HG02798 (cell line): ENCODE results near the gene PHLPP1.

Experiments used
- ATAC-seq: cut with Tn5 transposase; IDR thresholded peaks from one replicate; pipeline ENCODE4 v1.9.1; 2021; ENCODE audit warnings: mild to moderate bottlenecking; ENCODE audit not compliant: unreplicated experiment, poor library complexity

Gene PHLPP1

GRCh38 chr18:62967089-62967488 lies 251.7 kb downstream of the PHLPP1 start:
- ATAC-seq: no peak

DNA sequence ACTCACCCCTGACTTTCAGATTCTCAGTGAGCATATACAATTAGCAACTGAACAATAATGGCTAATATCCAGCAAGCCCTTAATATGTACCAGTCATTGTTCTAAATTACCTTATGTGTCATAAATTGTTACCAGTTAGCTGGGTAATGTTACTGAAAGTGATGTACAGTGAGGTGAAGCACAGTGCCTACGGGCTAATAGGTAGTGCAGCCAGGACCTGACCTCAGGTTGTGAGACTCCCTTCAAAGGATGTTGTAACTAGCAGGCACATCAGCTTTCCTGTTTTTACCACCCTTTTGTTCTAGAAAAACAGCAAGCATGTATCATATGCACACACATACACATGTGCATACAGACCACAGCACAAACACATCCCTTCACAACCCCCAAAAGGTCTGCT lies 258.3 kb downstream of the PHLPP1 start:
- ATAC-seq: no peak

GRCh38 chr18:62974388-62974787 lies 259.0 kb downstream of the PHLPP1 start:
- ATAC-seq: no peak

DNA sequence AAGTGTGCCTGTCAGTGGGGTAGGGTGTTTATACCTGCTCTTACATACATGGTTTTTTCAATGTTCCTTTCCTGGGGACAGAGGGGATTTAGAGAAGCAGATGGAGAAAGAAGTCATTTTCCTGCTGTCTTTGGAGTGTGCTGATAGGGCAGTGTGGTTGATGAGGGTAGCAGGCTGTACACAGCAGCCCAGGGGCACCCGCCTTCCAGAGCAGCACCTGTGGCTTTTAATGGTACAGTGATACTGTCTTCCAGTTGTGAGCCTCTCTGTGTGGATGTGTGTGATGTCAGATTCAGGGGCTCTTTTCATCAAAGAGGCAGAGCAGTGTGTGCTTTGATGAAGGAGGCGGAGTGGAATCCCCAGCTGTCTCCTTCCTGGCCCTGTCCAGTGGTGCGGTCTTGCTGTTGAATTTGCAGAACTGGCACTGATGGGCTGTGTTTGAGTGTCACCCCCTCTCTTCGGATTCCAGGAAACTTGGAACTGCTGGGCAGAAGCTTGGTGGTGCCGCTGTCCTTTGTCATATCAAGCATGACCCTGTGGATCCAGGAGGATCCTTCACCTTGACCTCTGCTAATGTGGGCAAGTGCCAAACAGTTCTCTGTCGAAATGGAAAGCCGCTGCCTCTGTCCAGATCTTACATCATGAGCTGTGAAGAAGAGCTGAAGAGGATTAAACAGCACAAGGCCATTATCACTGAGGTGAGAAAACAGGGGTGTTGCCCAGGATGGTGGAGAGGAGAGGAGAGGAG lies 259.8 kb downstream of the PHLPP1 start:
- ATAC-seq: no peak

- ATAC-seq: no peak
Observed at GRCh38 chr18:62975785-62976184, 260.4 kb downstream of the PHLPP1 start.

- ATAC-seq: no peak
Observed at GRCh38 chr18:62976227-62976626, 260.9 kb downstream of the PHLPP1 start.

DNA sequence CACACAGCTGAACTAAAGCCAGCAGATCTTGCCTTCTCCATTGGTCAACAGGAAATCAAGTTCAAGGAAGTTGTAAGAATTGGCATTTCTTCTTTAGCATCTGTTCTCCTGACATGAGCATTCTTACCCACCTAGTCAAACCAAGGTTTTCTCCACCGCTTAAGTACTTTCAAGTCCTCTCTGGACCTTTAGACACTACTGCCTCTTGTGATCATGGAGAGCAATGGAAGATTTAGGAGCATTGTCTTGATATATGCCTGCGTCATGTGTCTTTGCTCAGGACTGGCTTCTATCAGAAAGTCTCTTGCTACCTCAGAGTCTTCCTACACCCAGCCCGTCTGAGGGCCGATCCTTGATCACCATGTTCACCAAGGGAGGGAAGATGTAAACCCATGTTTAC lies 262.2 kb downstream of the PHLPP1 start:
- no peak for ATAC-seq

DNA sequence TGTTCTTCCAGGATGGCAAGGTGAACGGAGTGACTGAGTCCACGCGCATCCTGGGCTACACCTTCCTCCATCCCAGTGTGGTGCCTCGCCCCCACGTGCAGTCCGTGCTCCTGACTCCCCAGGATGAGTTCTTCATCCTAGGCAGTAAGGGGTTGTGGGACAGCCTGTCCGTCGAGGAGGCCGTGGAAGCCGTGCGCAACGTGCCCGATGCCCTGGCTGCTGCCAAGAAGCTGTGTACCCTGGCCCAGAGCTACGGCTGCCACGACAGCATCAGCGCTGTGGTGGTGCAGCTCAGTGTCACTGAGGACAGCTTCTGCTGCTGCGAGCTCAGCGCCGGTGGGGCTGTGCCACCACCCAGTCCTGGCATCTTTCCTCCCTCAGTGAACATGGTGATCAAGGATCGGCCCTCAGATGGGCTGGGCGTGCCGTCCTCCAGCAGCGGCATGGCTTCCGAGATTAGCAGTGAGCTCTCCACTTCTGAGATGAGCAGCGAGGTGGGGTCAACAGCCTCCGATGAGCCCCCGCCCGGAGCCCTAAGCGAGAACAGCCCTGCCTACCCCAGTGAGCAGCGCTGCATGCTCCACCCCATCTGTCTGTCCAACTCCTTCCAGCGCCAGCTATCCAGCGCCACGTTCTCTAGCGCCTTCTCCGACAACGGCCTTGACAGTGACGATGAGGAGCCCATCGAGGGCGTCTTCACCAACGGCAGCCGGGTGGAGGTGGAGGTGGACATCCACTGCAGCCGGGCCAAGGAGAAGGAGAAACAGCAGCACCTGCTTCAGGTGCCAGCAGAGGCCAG lies 263.1 kb downstream of the PHLPP1 start:
- no peak for ATAC-seq

GRCh38 chr18:62979176-62979575 lies 263.8 kb downstream of the PHLPP1 start:
- ATAC-seq: no peak

- ATAC-seq: no peak
Observed at GRCh38 chr18:62979900-62980299, 264.6 kb downstream of the PHLPP1 start.

GRCh38 chr18:62981566-62981965 lies 266.2 kb downstream of the PHLPP1 start:
- no peak for ATAC-seq

DNA sequence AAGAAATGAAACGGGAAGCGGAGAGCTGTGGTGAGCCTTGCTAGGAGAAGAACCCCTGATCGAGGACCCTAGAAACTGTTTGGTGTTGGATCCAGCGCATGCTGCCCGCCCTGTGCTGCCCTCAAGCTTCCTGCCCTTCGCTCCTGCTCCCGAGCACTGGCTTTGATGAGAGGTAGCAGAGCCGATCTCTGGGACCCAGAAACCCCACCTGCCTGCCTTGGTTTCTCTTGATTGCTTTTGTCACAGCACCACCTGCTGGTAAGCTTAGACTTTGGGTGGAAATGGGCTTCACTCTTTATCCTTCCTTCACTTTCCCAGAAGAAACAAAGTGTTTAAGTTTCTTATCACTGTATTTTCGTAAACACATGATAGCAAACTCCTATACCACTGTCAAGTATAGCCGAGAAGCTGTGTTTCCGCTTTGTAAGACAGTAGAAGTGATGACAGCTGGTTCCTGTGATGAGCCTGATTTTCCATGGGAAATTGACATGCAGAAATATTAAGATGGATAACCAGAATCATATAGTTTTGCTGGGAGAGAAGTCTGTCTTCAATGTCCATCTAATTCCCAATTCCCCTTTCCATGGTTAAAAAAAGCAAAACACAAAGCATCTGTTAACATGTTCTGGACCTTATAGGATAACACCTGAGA lies 267.4 kb downstream of the PHLPP1 start:
- ATAC-seq: peak; percentile 48

DNA sequence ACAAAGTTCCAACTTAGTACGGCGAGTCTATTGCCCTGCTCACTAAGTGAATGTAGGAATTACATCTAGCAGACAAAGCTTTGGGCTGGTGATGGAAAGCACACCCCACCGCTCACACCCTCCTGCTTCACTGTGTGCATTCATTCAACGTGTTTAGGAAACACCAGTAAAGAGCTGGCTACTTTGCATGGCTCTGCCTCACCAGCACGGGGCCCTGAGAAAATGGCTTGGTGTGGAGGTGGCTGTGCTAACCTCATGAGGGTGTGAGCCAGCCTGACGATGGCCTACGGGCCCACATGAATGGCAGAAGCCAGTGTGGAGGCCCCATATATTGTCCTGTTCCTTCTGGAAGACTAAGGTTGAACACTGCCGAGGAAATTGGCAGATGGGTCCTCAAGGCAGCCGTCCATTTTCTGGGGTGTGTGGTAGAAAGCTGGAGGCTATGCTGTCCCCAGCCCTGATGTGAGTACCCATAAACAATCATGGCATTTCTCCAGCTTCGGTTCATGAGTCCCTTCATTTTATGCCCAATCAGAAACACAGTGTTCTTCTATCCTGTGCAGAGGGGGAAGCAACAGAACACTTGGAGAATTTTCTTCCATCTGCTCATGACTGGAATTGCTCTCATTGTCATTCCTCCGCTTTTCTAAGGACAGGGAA lies 269.4 kb downstream of the PHLPP1 start:
- no peak for ATAC-seq

GRCh38 chr18:62986490-62986889 lies 271.1 kb downstream of the PHLPP1 start:
- no peak for ATAC-seq

- ATAC-seq: no peak
Observed at GRCh38 chr18:62987055-62987830, 271.9 kb downstream of the PHLPP1 start.

DNA sequence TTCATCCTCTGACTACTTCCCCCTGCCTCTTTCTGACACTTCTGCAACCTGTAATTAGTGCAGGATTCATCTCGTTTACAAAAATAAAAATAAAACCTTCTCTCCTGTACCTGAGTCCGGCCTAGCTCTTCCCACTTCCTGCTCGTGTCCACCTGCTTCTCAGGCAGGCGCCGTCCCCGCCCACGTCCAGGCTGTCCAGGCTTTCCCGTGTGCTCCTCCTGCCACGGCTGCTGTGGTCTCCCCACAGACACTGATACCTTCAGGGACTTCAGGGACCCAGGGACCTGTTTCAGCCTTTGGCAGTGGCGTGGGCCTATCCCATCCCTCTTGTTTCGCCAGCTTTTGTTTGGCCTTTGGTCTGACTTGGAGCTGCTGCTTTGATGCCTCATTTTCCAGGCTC lies 272.5 kb downstream of the PHLPP1 start:
- no peak for ATAC-seq

DNA sequence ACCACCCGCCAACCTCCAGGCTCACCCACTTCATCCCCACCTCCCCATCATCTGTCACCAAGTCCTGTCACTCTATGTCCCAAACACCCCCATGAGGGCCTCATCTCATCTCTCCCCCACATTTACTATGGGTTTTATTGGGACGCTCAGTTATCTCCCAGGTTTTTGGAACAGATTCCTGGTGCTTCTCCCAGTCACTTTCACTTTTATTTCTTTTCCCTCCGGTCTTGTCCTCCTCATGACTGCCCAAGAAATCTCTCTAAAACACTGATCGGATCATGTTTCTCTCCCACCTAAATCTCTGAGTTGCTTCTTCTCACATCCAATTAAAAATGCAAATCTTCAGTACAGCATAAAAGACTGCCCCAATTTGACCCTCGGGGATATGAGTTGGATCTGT lies 273.1 kb downstream of the PHLPP1 start:
- no peak for ATAC-seq

DNA sequence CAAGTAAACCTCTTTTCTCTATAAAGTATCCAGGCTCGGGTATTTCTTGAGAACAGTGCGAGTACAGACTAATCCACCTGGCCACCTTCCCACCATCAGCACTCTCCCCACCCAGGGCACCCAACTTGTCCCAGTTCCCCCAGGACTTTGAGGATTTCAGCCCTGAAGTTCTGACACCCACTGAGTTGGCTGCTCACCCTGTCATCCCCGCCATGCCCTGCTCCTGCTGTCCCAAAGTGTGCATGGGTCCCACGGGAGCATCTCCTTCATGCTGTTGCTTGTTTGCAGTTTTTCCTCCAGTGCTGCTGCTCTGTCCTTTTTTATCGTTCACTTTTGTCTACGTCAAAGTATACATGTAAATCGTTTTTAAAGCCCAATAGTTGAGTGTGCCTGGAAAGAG lies 273.9 kb downstream of the PHLPP1 start:
- ATAC-seq: no peak

DNA sequence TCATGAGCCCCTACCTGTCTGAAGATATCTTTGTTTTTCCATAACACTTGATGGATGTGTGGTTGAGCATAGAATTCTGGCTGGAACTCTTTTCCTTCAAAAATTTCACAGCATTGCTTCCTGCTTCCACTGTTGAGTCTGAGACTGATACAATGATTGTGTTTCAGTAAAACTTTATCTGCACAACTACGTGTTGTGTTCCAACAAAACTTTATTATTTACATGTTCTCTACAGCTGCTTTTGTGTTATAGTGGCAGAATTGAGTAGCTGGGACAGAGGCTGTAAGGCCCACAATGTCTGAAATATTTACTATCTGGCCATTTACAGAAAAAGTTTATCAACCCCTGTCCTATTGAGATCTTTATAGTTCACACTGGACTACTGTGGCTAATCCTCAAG lies 275.3 kb downstream of the PHLPP1 start:
- ATAC-seq: no peak

- no peak for ATAC-seq
Observed at GRCh38 chr18:62991389-62991788, 276.0 kb downstream of the PHLPP1 start.
